HepG2 (cell line): Measurements from ENCODE around the gene NRK. TPM values are rescaled to one million over a fixed set of nuclear protein-coding genes. Genes with fewer than 3 reads are reported as not detected.

Source experiments
- ARID2 ChIP-seq: sonication (generic); formaldehyde crosslinking; IDR thresholded peaks from 2 replicates; pipeline ENCODE4 v1.8.1; 2022; ENCODE audit warnings: mild to moderate bottlenecking, missing genetic modification reagents, borderline replicate concordance
- ATM ChIP-seq: fragments of 450-650 bp; IDR thresholded peaks from 2 replicates; pipeline ENCODE4 v1.7.1; 2017; ENCODE audit warnings: mild to moderate bottlenecking, borderline replicate concordance
- CAMTA2 ChIP-seq: sonication (generic); formaldehyde crosslinking; IDR thresholded peaks from 2 replicates; pipeline ENCODE4 v1.4.0; 2020; ENCODE audit warnings: mild to moderate bottlenecking, missing genetic modification reagents, borderline replicate concordance
- CENPT ChIP-seq: sonication (generic); formaldehyde crosslinking; IDR thresholded peaks from 2 replicates; pipeline ENCODE4 v1.8.0; 2022; ENCODE audit warnings: low read depth, mild to moderate bottlenecking, moderate library complexity, missing genetic modification reagents
- CHD4 ChIP-seq: fragments of 200-600 bp; sonication (generic); IDR thresholded peaks from 2 replicates; pipeline ENCODE4 v1.7.0; 2017; ENCODE audit warnings: mild to moderate bottlenecking, low read length, borderline replicate concordance
- CREB3 ChIP-seq: sonication (generic); formaldehyde crosslinking; IDR thresholded peaks from 2 replicates; pipeline ENCODE4 v1.5.0; 2020; ENCODE audit warnings: missing genetic modification reagents
- FOXM1 ChIP-seq: sonication (generic); formaldehyde crosslinking; IDR thresholded peaks from 2 replicates; pipeline ENCODE4 v1.5.0; 2020; ENCODE audit warnings: missing genetic modification reagents
- JUNB ChIP-seq: sonication (generic); formaldehyde crosslinking; IDR thresholded peaks from 2 replicates; pipeline ENCODE4 v1.8.0; 2022; ENCODE audit warnings: missing genetic modification reagents, mild to moderate bottlenecking, borderline replicate concordance
- MXD1 ChIP-seq: sonication (generic); formaldehyde crosslinking; IDR thresholded peaks from 2 replicates; pipeline ENCODE4 v1.4.0; 2020; ENCODE audit warnings: mild to moderate bottlenecking, missing genetic modification reagents
- PBX2 ChIP-seq: IDR thresholded peaks from 2 replicates; pipeline ENCODE4 v1.6.1; 2016; ENCODE audit warnings: control low read depth
- PREB ChIP-seq: sonication (generic); formaldehyde crosslinking; IDR thresholded peaks from 2 replicates; pipeline ENCODE4 v1.4.0; 2020; ENCODE audit warnings: missing genetic modification reagents
- SATB2 ChIP-seq: sonication (generic); formaldehyde crosslinking; IDR thresholded peaks from 2 replicates; pipeline ENCODE4 v1.5.0; 2020; ENCODE audit warnings: missing genetic modification reagents
- TRAFD1 ChIP-seq: sonication (generic); formaldehyde crosslinking; IDR thresholded peaks from 2 replicates; pipeline ENCODE4 v1.5.1; 2020; ENCODE audit warnings: missing genetic modification reagents, mild to moderate bottlenecking, borderline replicate concordance
- ZBTB2 ChIP-seq: sonication (generic); formaldehyde crosslinking; IDR thresholded peaks from 2 replicates; pipeline ENCODE4 v1.8.0; 2022; ENCODE audit warnings: low read depth, missing genetic modification reagents
- ZBTB26 ChIP-seq: IDR thresholded peaks from 2 replicates; pipeline ENCODE4 v1.6.1; 2016; ENCODE audit warnings: missing compliant biosample characterization, missing genetic modification reagents, borderline replicate concordance
- ZGPAT ChIP-seq: IDR thresholded peaks from 2 replicates; pipeline ENCODE4 v1.6.1; 2016; ENCODE audit warnings: mild to moderate bottlenecking
- ZNF30 ChIP-seq: sonication (generic); formaldehyde crosslinking; IDR thresholded peaks from 2 replicates; pipeline ENCODE4 v1.5.0; 2020; ENCODE audit warnings: mild to moderate bottlenecking, missing genetic modification reagents
- ZNF503 ChIP-seq: sonication (generic); formaldehyde crosslinking; IDR thresholded peaks from 2 replicates; pipeline ENCODE4 v1.4.0; 2020; ENCODE audit warnings: missing genetic modification reagents
- polyA plus RNA-seq, 8 experiments: library from polyadenylated mRNA; depleted of rRNA in 3 of 8; stranded (reverse) in 7 of 8; unstranded in 1 of 8; fragments of >200 nt; fragmentation: Illumina TruSeq in 4 of 8; extraction: Trizol in 4 of 8; gene quantifications; 2 replicates each; pipeline versions ENCODE4 v1.2.1 to v1.2.3, GENCODE V29; 2011 to 2016; ENCODE audit warnings: low read depth in 4 of 8, missing spikeins in 1 of 8, mixed read lengths in 1 of 8; ENCODE audit not compliant: insufficient read depth in 1 of 8
- total RNA-seq, 5 experiments: library from RNA; depleted of rRNA; stranded (reverse); fragments of >200 nt; fragmentation: Illumina TruSeq; extraction: Trizol; gene quantifications; 2 replicates each; pipeline ENCODE4 v1.2.3, GENCODE V29; 2016; ENCODE audit warnings: low read depth in 1 of 5

Gene NRK
- total and polyA plus RNA-seq, 2 of the 13 experiments (the other 11 are each of a cell fraction or from before 2014, with no cell fraction given) = not detected

GRCh38 chrX:106007815-106008214 lies 185.5 kb downstream of the NRK start (continued):
- TF ChIP-seq CREB3 (CRISPR knock-in tag) (no peak), PBX2 (CRISPR knock-in tag) (no peak), CAMTA2 (CRISPR knock-in tag) (no peak), ZBTB2 (no peak), ZBTB26 (CRISPR knock-in tag) (no peak), ZNF503 (CRISPR knock-in tag) (peak; percentile 20; the same call in 1 of the 2 replicates), ATM (no peak), MXD1 (no peak), ZNF30 (CRISPR knock-in tag) (no peak), CENPT (CRISPR knock-in tag) (no peak), SATB2 (CRISPR knock-in tag) (no peak), TRAFD1 (CRISPR knock-in tag) (no peak), JUNB (peak; percentile 21; the same call in 1 of the 2 replicates), PREB (no peak), ZGPAT (CRISPR knock-in tag) (0 out of 2 replicates have a peak, but pooled peaks have one; percentile 12), FOXM1 (CRISPR knock-in tag) (no peak), CHD4 (no peak), ARID2 (CRISPR knock-in tag) (no peak)
